Measurements from ENCODE around the gene POLRMT. TPM values are rescaled to one million over a fixed set of nuclear protein-coding genes. Genes with fewer than 3 reads are reported as not detected.

POLRMT gene
- total RNA-seq, 1 donor from 2014 or later, result 68.4 TPM

DNA sequence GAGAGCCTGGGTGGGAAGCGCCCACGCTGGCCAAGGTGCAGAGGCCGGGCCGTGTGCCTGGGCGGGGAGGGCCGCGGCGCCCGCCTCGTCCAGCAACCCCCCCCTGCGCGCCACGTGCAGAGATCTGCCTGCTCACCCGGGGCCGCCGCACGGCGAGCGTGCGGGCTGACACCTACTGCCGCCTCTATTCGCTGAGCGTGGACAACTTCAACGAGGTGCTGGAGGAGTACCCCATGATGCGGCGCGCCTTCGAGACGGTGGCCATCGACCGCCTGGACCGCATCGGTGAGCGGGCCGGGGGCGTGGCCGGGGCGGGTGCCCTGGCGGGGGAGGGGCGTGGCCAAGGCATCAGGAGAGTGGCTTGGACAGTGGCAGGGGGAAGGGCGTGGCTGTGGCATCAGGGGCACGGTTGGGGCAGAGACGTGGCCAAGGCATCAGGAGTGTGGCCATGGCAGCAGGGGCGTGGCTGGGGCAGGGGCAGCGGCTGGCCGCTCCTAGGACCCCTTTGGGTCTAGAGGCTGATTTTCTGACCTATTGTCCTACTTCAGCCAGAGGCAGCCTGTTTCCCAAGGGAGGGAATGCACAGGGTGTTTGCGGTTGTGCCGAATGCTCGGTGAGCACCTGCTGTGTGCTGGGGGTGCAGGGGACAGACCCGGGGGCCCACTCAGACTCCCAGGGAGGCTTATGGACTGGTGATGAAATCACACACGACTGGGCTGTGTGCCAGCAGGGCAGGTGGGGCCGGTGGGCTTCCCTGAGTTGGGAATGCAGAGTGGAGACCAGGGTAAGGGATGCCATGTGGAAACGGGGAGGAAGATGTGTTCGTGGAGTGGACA, 19.4 kb downstream of the POLRMT start:
- H3K4me3 Mint-ChIP-seq (ENCODE audit: low read depth), result no peak overlapping the region
- DNase-seq (ENCODE audit: low spot score, unreplicated experiment), result no peak
- H3K9me3 Mint-ChIP-seq (ENCODE audit: low read depth), result no peaks in the 10 kb centered on the region
- H3K27ac Mint-ChIP-seq, result no peak overlapping the region
- H3K36me3 Mint-ChIP-seq (ENCODE audit: insufficient read depth), result peaks cover 14% of the 10 kb centered on the region
- TF ChIP-seq, protein P1, sequence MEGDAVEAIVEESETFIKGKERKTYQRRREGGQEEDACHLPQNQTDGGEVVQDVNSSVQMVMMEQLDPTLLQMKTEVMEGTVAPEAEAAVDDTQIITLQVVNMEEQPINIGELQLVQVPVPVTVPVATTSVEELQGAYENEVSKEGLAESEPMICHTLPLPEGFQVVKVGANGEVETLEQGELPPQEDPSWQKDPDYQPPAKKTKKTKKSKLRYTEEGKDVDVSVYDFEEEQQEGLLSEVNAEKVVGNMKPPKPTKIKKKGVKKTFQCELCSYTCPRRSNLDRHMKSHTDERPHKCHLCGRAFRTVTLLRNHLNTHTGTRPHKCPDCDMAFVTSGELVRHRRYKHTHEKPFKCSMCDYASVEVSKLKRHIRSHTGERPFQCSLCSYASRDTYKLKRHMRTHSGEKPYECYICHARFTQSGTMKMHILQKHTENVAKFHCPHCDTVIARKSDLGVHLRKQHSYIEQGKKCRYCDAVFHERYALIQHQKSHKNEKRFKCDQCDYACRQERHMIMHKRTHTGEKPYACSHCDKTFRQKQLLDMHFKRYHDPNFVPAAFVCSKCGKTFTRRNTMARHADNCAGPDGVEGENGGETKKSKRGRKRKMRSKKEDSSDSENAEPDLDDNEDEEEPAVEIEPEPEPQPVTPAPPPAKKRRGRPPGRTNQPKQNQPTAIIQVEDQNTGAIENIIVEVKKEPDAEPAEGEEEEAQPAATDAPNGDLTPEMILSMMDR (IDR thresholded peaks at IDR 0.05; ENCODE audit: unreplicated experiment), result no peak
- H3K4me1 Mint-ChIP-seq (ENCODE audit: low read depth), result no peaks in the 10 kb centered on the region
- H3K27me3 Mint-ChIP-seq, result no peaks in the 10 kb centered on the region

DNA sequence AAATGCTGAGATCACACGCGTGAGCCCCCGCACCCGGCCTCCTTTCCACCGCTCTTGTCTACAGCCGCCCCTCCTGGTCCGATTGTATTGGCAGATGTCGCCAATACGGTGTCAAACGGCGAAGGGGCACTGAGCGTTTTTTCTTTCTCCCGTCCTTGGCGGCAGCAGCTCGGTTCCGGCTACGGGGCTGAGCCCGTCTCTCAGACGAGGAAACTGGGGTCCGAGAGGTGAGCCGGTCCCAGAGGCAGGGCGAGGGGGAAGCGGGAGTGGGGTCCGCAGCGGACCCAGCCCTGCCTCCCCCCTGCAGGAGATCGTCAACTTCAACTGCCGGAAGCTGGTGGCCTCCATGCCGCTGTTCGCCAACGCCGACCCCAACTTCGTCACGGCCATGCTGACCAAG, 20.4 kb downstream of the POLRMT start:
- no peaks in the 10 kb centered on the region for H3K27me3 Mint-ChIP-seq
- no peak overlapping the region for H3K4me3 Mint-ChIP-seq (ENCODE audit: low read depth)
- no peaks in the 10 kb centered on the region for H3K4me1 Mint-ChIP-seq (ENCODE audit: low read depth)
- no peak for DNase-seq (ENCODE audit: low spot score, unreplicated experiment)
- no peaks in the 10 kb centered on the region for H3K9me3 Mint-ChIP-seq (ENCODE audit: low read depth)
- peaks cover 12% of the 10 kb centered on the region for H3K36me3 Mint-ChIP-seq (ENCODE audit: insufficient read depth)
- H3K27ac Mint-ChIP-seq, result no peak overlapping the region
- TF ChIP-seq, protein P1 (IDR thresholded peaks at IDR 0.05; ENCODE audit: unreplicated experiment), result no peak

DNA sequence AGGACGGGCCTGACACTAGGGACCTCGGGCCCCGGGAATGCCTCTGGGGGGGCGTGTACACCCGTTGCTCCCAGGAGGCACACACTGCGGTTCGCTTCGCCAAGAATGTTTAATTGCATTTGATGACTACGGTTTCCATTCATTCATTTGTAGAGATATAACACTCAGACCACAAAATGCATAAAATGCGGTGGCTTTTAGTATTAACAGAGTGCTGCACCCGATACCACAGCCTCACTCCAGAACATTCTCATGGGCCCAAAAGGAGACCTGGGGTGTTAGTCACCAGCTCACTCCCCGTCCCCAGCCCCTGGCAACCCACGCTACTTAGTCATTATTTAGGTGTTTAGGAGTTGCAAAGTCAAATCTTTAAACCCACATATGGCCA, 21.9 kb downstream of the POLRMT start:
- Mint-ChIP-seq H3K27me3 (no peaks in the 10 kb centered on the region), H3K4me3 (ENCODE audit: low read depth) (no peak overlapping the region), H3K27ac (no peak overlapping the region), H3K4me1 (ENCODE audit: low read depth) (no peaks in the 10 kb centered on the region), H3K9me3 (ENCODE audit: low read depth) (no peaks in the 10 kb centered on the region), H3K36me3 (ENCODE audit: insufficient read depth) (peaks cover 9% of the 10 kb centered on the region)
- no peak for DNase-seq (ENCODE audit: low spot score, unreplicated experiment)
- TF ChIP-seq, protein P1 (IDR thresholded peaks at IDR 0.05; ENCODE audit: unreplicated experiment), result no peak

DNA sequence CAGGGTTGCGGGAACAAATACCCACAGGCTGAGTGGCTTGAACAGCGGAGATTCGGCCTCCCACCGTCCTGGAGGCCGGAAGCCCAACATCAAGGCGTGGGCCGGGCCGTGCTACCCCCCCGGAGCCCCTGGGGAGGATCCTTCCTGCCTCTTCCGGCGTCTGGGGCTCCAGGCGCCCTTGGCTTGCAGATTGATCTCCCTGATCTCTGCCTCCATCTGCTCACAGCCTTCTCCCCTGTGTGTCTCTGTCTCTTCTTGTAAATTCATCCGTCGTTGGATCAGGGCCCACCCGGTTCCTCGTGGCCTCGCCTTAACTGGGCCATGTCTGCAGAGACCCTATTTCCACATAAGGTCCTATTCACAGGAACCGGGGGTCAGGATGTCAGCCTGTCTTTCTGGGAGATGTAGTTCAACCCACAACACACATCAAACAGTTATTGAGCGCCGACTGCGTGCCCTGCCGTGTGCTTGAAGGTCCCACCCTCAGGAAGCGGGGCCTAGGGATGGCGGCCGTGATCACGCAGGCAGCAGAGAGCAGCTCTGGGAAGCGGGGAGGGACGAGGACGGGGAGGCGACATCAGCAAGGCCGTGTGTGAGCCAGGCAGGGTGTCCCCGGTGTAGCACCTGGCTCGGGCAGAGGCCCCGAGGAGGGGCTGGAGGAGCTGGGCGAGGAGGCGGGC, 22.4 kb downstream of the POLRMT start:
- H3K4me3 Mint-ChIP-seq (ENCODE audit: low read depth), result no peak overlapping the region

More for the DNA sequence above, 22.4 kb downstream of the POLRMT start:
- no peaks in the 10 kb centered on the region for H3K27me3 Mint-ChIP-seq
- H3K4me1 Mint-ChIP-seq (ENCODE audit: low read depth), result no peaks in the 10 kb centered on the region
- peaks cover 9% of the 10 kb centered on the region for H3K36me3 Mint-ChIP-seq (ENCODE audit: insufficient read depth)
- DNase-seq (ENCODE audit: low spot score, unreplicated experiment), result no peak
- H3K9me3 Mint-ChIP-seq (ENCODE audit: low read depth), result no peaks in the 10 kb centered on the region
- TF ChIP-seq, protein P1 (IDR thresholded peaks at IDR 0.05; ENCODE audit: unreplicated experiment), result no peak
- no peak overlapping the region for H3K27ac Mint-ChIP-seq
